GM21528 (cell line): ENCODE data around the gene CDC45.
"Not testable (repeated sequence)": the region's sequence is repeated elsewhere in the genome, so short reads cannot be mapped to it uniquely, and the experiment has no call there.

ENCODE experiments used
- ATAC-seq: cut with Tn5 transposase; IDR thresholded peaks from one replicate; pipeline ENCODE4 v1.9.1; 2021; ENCODE audit warnings: mild to moderate bottlenecking, moderate library complexity; ENCODE audit not compliant: unreplicated experiment, low FRiP score

CDC45 gene

DNA sequence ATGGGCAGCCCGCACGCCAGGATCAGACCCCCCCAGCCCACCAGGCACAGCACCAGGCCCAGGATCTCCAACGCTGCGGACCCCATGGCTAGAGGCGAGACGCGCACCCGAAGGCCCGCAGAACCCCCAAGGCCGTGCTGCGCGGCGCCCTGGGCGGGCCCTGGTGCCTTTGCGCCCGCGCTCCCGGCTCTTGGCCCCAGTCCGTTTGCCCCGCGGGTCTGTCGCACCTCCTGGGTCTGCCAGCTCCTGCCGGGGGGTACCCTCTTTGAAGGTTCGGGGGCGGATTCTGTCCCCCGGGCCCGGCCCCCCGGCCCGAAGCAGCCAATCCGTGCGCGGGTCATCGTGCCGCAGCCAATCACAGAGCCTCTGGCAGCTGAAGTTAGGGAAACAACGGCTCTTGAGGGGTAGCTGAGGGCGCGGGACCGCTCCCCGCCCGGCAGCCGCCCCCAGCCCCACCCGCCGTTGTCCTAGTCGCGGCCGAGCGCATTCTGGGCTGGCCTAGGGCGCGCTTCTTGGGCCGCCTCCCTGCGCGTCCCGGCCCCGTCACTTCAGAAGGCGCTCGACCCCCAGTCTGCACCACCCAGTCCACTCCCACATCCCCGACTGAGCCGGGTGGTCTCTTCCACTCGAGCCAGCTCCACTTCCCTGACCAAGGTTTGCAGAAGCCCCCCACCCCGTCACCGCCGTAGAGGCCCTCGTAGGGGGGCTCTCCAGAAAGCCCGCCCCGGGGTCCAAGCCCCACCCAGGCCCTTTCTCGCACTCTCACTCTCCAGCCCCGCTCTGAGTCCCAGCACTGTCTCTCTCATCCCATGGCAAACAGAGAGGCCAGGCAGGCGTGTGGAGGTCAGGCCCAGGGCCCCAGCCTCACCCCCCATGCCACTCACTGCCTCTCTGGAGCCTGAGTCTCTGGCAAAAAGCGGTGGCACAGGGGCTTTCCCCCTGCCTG is 44.7 kb downstream of the CDC45 start, which contains the start of gene CLDN5:
Gene CLDN5 (minus strand): TSS at position 241 of the 946 bp plus-strand sequence. CDS start 155 bp downstream, at position 86.
- no peak for ATAC-seq

DNA sequence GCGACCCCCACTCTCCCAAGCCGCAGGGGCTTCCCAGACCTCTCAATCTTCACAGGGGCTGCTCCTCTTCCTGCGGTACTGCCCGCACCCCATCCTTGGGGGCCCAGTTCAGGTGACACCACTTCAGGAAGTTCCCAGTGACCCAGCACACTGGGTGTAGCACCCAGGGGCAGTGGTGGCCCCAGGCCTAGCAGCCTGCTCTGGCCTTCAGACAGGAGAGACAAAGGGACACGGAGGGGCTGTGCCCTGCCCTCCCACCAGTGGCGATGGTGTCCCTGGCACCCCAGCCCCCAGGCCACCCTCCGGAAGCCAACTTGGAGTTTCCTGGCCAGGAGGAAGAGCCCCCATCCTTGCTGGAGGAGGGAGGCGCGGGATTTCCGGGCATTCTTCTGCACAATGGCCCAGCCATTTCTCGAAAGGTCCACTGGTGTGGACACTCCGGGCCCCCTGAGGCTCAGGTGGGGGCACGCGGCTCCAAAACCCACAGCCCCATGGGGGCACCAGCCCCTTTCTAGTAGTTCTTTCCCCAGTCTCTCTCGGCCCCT is 45.5 kb downstream of the CDC45 start:
- ATAC-seq = no peak

DNA sequence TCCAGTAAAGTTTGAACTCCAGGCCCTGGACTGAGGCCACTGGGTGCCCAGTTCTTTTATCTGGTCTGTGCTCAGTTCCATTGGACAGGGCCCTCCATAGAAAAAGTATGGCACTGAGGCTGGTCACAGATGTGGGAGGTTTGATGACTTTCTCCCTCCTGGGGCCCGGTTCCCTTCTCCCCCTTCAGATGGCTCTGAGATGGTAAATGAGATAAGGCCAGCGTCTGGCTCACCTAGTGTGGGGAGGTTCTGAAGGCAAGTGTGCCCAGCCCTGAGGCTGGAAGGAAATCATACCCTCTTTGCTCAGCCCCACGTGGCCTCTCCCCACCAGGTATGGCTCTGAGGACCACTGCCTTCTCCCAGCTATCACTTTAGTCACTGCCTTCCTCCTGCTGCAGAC is 45.9 kb downstream of the CDC45 start:
- no peak for ATAC-seq

DNA sequence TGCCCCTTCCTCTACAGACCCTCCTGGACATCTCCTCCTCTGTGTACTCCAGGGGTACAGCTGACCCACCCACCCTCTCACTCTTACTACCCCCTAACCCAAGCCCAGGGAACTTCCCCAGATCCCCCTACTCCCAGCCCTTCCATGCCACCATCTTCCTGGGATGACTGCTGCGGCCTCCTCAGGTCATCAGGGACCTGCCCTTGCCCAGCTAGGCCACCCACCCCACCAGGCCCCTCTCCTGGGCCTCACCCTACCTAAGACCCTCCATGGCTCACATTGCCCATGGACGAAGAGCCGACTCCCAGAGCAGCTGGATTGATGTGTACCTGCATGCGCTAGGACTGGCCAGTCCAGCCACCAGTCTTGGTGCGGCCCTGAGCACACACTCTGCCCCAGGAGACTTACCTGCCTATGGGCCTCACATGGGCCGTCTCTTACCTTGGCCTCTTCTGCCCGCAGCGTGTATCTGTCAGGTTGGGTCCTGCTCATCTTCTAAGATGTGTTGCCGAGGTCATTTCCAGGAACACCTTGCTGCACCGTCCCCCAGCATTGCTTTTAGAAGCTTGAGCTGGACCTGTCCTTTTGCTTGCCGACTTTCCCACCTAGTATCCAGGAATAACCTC is 46.5 kb downstream of the CDC45 start:
- no peak for ATAC-seq

DNA sequence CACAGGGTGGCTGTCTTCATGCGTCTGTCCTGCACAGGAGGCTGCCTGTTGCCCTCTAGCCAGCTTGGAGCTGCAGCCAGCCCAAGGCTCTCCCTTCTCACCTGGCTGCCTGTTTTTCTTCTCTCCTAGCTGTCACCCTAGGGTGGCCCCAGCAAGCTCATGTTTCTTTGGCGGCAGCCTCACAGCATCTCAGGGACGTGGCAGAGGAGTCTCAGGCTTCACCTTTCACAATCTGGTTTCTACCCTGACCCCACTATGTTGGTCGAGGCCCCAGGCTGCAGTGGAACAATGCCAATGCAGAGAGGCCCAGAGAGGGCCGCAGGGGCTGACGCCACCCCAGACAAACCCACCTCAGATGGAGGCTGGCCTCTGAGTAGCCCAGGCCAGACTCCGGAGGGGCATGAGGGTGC is 47.0 kb downstream of the CDC45 start:
- no peak for ATAC-seq

DNA sequence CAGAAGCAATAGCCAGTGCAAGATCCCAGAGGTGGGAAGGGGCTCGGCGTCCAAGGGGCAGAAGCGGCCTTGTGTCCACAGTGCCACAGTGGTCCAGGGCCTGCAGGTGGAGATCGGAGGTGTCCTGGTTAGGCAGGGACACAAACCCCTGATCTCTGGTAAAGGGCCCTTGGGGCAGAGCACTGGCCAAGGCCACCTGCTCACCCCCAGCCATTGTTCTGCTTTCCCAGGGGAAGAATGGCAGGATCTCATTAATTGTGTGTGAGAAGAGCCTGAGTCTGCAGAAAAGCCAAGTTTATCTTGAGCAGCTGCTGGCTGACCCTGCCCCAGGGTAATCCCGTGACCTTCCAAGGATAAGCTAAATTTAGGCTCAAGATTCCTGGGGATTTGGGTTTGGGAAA is 47.6 kb downstream of the CDC45 start:
- no peak for ATAC-seq

DNA sequence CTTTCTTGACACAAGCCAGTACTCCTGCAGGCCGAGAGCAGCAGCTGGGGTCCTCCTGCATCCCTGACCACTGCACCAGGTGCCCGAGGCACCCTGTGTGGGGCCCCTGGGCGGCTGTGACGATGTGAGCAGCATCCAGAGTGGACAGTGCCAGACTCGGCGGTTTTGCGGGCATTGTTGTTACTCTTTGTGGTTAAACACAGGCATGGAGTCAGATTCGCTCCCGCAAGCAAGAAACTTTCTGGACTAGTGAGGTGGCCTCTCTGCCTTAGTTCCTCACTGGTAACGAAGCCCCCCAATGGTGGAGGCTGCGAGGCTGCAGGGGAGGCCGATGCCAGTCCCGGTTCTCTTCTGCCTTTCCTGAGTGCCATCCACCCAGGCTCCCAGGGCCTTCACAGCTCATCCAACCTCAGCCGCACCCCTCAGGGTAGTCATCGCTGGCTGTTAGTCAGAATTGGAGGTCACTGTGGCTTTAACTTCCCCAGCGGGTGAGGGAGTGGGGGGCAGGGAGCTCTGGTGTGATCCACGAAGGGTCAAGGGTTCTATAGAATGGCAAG is 48.2 kb downstream of the CDC45 start:
- no peak for ATAC-seq

DNA sequence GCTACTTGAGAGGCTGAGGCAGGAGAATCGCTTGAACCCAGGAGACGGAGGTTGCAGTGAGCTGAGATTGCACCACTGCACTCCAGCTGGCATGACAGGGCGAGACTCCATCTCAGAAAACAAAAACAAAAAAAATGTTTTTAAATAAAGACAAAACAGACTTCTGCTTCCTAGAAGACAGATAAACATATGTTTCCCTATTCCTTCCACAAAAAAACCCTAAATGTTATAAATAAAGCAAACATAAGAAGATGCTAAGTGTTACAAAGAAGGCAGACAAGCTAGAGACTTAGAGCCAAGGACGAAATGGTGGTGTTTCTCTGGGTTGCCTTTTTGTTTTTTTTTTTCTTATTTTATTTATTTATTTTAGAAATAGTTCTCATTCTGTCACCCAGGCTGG is 50.1 kb downstream of the CDC45 start:
- no peak for ATAC-seq

DNA sequence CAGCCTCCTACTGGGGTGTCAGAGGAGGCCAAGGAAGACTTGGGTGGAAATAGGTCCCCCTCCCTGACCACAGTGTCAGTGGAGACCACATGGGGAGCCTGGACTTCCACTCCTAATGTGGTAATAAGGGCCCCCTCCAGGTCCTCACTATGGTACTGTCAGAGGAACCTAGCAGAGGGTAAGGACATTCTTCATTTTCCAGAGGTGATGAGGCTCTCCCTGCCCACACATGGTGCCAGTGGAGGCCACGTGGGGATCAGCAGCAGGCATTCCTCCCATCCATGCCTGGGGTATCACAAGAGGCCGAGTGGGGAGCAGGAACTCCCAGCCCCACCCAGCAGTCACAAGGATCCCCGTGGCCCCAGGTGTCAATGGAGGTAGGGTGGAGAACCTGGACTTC is 51.0 kb downstream of the CDC45 start:
- ATAC-seq = no peak

DNA sequence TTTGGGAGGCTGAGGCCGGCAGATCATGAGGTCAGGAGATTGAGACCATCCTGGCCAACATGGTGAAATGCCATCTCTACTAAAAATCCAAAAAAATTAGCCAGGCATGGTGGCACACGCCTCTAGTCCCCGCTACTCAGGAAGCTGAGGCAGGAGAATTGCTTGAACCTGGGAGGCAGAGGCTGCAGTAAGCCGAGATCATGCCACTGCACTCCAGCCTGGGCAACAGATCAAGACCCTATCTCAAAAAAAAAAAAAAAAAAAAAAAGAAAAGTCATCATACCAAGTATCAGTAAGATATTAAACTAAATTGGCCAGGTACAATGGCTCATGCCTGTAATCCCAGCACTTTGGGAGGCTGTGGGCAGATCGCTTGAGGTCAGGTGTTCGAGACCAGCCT is 51.6 kb downstream of the CDC45 start:
- ATAC-seq = not testable (repeated sequence)

DNA sequence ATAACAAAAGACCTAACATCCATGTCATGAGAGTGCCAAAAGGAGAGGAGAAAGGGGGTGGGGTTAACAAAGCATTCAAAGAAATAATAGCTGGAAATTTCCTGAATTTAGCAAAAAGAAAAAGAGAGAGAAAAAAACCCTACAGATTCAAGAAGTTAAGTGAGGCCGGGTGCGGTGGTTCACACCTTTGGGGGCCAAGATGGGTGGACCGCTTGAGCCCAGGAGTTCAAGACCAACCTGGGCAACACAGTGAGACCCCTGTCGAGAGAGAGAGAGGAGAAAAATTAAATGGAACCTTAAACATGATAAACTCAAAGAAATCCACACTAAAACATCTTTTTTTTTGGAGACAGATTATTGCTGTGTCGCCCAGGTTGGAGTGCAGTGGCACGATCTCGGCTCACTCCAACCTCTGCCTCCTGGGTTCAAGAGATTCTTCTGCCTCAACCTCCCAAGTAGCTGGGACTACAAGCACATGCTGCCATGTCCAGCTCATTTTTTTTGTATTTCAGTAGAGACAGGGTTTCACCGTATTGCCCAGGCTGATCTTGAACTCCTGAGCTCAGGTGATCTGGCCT is 53.4 kb downstream of the CDC45 start:
- ATAC-seq = no peak

DNA sequence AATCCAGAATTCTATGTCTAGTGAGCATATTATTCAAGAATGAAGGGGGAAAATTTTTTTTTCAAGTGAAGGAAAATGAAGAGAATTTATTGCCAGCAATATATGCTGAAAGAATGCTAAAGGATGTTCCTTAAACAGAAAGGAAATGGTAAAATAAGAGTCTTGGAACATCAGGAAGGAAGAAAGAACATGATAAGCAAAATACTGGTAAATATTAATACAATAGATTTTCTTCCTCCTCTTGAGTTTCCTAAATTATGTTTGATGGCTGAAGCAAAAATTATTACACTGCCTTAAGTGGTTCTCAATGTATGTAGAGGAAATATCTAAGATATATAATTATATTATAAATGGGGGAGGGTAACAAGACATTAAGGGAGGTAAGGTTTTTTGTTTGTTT is 54.1 kb downstream of the CDC45 start:
- ATAC-seq = no peak

DNA sequence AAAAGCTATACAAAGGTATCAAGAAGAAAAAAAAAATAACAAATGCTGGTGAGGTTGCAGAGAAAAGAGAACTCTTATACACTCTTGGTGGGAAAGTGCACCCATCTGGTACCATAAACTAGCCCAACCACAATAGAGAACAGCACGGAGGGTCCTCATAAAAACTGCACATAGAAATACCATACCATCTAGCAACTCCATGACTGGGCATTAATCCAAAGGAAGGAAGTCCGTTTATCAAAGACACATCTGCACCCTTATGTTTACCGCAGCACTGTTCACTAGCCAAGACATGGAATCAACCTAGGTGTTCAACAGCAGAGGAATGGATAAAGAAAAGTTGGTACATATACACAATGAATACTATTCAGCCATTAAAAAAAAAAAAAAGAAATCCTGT is 55.3 kb downstream of the CDC45 start:
- no peak for ATAC-seq

DNA sequence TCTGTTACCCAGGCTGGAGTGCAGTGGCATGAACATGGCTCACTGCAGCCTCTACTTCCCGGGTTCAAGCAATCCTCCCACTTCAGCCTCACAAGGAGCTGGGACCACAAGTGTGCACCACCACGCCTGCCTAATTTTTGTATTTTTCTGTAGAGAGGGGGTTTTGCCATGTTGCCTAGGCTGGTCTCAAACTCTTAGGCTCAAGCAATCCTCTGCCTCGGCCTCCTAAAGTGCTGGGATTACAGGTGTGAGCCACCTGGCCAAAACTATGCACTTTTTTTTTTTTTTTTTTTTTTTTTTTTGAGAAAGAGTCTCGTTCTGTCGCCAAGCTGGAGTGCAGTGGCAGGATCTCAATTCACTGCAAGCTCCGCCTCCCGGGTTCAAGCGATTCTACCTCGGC is 56.8 kb downstream of the CDC45 start:
- ATAC-seq = no peak

DNA sequence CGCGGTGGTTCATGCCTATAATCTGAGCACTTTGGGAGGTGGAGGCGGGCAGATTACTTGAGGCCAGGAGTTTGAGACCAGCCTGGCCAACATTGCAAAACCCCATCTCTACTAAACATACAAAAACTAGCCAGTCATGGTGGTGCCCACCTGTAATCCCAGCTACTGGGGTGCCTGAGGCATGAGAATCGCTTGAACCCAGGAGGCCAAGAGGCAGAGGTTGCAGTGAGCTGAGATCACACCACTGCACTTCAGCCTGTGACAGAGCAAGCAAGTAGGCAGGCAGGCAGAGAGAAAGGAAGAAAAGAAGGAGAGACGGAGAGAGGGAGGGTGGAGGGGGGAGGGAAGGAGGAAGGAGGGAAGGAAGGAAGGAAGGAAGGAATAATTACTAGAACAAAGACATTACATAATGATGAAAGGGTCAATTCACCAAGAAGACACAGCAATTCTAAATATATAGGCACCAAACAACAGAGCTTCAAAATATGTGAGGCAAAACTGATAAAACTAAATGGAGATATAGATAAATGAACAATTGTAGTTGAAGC is 58.3 kb downstream of the CDC45 start:
- ATAC-seq = no peak

DNA sequence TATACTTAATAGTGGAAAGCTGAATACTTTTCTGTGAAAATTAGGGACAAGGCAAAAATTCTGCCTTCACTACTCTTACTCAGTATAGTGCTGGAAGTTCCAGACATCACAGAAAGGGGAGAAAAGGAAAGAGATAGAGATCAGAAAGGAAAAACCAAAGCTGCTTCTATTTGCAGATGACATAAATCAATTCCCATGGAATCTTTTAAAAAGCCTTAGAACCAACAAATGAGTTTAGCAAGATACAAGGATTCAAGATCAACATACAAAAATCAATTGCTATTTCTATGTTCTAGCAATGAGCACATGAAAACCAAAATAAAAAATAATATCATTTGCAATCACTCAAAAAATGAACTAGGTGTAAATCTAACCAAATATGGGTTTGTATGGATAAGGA is 60.7 kb downstream of the CDC45 start:
- ATAC-seq = no peak

DNA sequence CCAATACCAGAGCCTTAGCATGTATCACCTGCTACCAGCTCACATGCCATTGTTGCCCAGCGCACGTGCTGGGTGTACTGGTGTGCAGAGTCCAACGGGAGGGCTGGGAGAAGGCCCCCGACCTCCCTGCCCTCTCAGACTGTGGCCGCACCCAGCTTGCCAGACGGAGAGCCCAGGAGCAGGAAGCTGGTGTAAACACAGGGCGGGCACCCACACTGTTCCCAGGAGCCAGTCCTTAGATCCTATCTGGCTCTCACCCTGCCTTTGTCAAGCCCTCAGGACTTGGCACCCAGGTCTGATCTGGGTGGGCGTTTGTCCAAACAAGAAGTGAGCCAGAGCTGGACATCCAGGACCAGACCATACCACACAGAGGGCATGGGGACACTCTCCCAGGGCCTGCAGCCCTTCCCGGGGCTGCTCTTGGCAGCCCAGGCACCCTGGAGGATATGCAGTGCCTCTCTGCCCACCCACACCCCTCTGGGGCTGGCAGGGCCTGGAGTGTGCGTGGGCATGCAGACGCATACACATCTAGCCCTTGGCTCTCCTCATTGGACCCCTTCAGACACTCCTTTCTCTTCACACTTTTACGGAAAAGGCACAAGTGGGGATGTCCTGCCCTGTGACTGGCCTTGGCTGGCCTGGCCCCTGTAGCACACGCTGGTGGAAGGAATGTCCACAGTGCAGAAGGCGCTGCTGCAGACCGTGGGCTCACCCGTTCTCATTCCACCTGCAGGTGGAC is 64.4 kb downstream of the CDC45 start:
- no peak for ATAC-seq

DNA sequence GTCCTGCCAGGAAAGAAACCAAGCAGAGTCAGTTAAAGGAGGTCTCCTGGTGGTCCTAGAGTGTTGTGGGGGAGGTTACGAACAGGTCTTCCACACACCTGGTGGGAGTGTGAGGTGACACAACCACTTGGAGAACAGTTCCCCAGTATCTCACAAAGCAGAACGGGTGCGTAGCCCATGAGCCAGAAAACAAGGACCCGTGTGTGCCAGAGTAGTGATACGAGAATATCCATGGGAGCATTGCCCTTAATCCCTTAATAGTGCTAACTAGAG is 66.2 kb downstream of the CDC45 start:
- no peak for ATAC-seq

DNA sequence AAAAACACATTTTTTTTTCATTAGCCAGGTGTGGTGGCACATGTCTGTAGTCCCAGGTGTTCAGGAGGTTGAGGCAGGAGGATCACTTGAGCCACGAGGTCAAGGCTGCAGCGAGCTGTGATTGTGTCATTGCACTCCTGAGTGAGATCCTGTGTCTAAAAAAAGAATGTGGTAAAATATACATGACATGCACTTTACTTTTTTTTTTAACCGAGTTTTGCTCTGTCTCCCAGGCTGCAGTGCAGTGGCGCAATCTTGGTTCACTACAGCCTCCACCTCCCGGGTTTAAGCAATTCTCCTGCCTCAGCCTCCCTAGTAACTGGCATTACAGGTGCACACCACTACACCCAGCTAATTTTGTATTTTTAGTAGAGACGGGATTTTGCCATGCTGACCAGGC is 67.0 kb downstream of the CDC45 start:
- ATAC-seq = no peak

DNA sequence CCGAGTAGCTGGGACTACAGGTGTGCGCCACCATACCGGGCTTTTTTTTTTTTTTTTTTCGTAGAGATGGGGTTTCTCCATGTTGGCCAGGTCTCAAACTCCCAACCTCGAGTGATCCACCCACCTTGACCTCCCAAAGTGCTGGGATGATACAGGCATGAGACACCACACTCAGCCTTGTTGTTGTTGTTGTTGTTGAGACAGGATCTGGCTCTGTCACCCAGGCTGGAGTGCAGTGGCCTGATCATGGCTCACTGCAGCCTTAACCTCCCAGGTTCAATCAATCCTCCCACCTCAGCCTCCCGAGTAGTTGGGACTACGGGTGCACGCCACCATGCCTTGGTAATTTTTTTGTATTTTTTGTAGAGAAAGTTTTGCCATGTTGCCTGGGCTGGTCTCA is 67.9 kb downstream of the CDC45 start:
- no peak for ATAC-seq
